GM18517 (cell line): Measurements from ENCODE around the gene AKNA.
"Not testable (repeated sequence)": the region's sequence is repeated elsewhere in the genome, so short reads cannot be mapped to it uniquely, and the experiment has no call there.

ENCODE experiments used
- ATAC-seq: cut with Tn5 transposase; IDR thresholded peaks from one replicate; pipeline ENCODE4 v1.9.1; 2021; ENCODE audit warnings: mild to moderate bottlenecking, moderate library complexity; ENCODE audit not compliant: unreplicated experiment

Gene AKNA

GRCh38 chr9:114323849-114324248 is 63.9 kb downstream of the AKNA start:
- ATAC-seq = not testable (repeated sequence)

- ATAC-seq = not testable (repeated sequence)
Observed at GRCh38 chr9:114322831-114323531, 64.8 kb downstream of the AKNA start, which contains the start of gene ORM1. ORM1 (plus strand) TSS chr9:114323098; CDS start chr9:114323134, 36 bp downstream.

GRCh38 chr9:114322160-114322818 is 65.5 kb downstream of the AKNA start:
- ATAC-seq = not testable (repeated sequence)

GRCh38 chr9:114321759-114322158 is 66.0 kb downstream of the AKNA start:
- ATAC-seq = no peak

GRCh38 chr9:114320710-114321109 is 67.1 kb downstream of the AKNA start:
- ATAC-seq = not testable (repeated sequence)

- no peak for ATAC-seq
Observed at GRCh38 chr9:114319147-114319546, 68.6 kb downstream of the AKNA start.

- ATAC-seq = no peak
Observed at GRCh38 chr9:114318416-114318815, 69.4 kb downstream of the AKNA start.

- no peak for ATAC-seq
Observed at GRCh38 chr9:114317665-114318357, 70.0 kb downstream of the AKNA start.

GRCh38 chr9:114316605-114317230 is 71.1 kb downstream of the AKNA start:
- ATAC-seq = no peak

GRCh38 chr9:114315723-114316363 is 71.9 kb downstream of the AKNA start:
- ATAC-seq = no peak

- ATAC-seq = no peak
Observed at GRCh38 chr9:114314881-114315722, 72.7 kb downstream of the AKNA start.

- ATAC-seq = no peak
Observed at GRCh38 chr9:114314256-114314867, 73.4 kb downstream of the AKNA start.

- ATAC-seq = no peak
Observed at GRCh38 chr9:114313186-114313585, 74.6 kb downstream of the AKNA start.

- no peak for ATAC-seq
Observed at GRCh38 chr9:114312513-114312875, 75.3 kb downstream of the AKNA start.

GRCh38 chr9:114311571-114312512 is 75.9 kb downstream of the AKNA start:
- ATAC-seq = no peak

- ATAC-seq = no peak
Observed at GRCh38 chr9:114310471-114311450, 77.0 kb downstream of the AKNA start.

- no peak for ATAC-seq
Observed at GRCh38 chr9:114309096-114309495, 78.7 kb downstream of the AKNA start.
